Uterus (tissue), 4 donors: ENCODE results near the gene CPB1. TPM values are rescaled to one million over a fixed set of nuclear protein-coding genes. Genes with fewer than 3 reads are reported as not detected.

Experiments used
- DNase-seq, 2 donors: peaks; one replicate each; pipeline ENCODE4 v3.0.0-alpha.2; 2019 to 2020
- H3K27ac ChIP-seq, 2 donors: fragments of 200-600 bp; sonication (generic); 1 replicate in 1 of 2; 2 replicates in 1 of 2; pipeline ENCODE4 v1.5.1; 2016 to 2018
- H3K27me3 ChIP-seq, 2 donors: fragments of 200-600 bp; sonication (generic); one replicate each; pipeline ENCODE4 v1.5.1; 2018 to 2019; ENCODE audit warnings: control low read depth in 1 of 2
- H3K36me3 ChIP-seq, 2 donors: fragments of 200-600 bp; sonication (generic); one replicate each; pipeline ENCODE4 v1.5.1; 2019; ENCODE audit warnings: control low read depth in 1 of 2
- H3K4me1 ChIP-seq, 2 donors: fragments of 200-600 bp; sonication (generic); one replicate each; pipeline ENCODE4 v1.5.1; 2018 to 2019; ENCODE audit warnings: control low read depth in 1 of 2
- H3K4me3 ChIP-seq, 2 donors: fragments of 200-600 bp; sonication (generic); 1 replicate in 1 of 2; 2 replicates in 1 of 2; pipeline ENCODE4 v1.5.1; 2018 to 2019; ENCODE audit warnings: mild to moderate bottlenecking in 1 of 2
- H3K9me3 ChIP-seq, 2 donors: fragments of 200-600 bp; sonication (generic); one replicate each; pipeline ENCODE4 v1.5.1; 2019; ENCODE audit warnings: control low read depth in 1 of 2
- CTCF ChIP-seq, 4 experiments: fragments of 200-600 bp in 2 of 4; fragments of 450-650 bp in 2 of 4; sonication (generic) in 2 of 4; IDR thresholded peaks; one replicate each; pipeline ENCODE4 v1.5.1; 2016 to 2019; ENCODE audit warnings: antibody characterized with exemption in 4 of 4, mild to moderate bottlenecking in 2 of 4, moderate library complexity in 1 of 4
- POLR2A ChIP-seq, 2 donors: fragments of 450-650 bp; IDR thresholded peaks; one replicate each; pipeline ENCODE4 v1.6.1; 2016; ENCODE audit warnings: antibody characterized with exemption in 2 of 2, mild to moderate bottlenecking in 1 of 2, moderate library complexity in 1 of 2
- intact Hi-C: fragments of 100-400 bp; cut with DNase I; formaldehyde crosslinking; loops from one replicate; pipeline ENCODE4 v1.15.1; 2023; ENCODE audit warnings: low total_unique reads
- total RNA-seq, 4 donors: library from RNA; depleted of rRNA in 3 of 4; stranded (reverse); fragments of >200 nt in 3 of 4; gene quantifications; one replicate each; pipeline versions ENCODE4 v1.1.0 to v1.2.4, GENCODE V29; 2014 to 2023
- donor health status: DM: yes; HTN: yes; CAD: no.

Gene CPB1
- total RNA-seq, 4 donors from 2014 or later, result not detected

DNA sequence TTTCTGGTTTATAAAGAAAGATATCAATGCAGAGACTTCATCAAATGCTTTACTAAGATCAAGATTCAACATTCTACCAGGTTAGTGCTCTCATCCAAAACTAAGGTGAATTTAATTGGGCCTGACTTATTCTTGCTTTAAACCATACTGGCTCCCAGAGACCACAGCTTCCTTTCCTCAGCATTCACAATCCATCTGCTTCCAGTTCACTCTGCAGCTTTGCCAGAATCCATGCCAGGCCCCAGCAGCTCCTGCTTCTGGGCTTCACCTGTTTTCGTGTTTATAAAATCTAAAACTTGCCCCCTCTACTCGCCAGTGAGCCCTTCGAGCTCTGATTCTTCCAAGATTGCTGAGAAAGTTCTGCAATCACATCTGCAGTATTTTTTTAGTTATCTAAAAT lies 2.3 kb downstream of the CPB1 start:
- intact Hi-C loops, result no loop called here

GRCh38 chr3:148833223-148833622 lies 5.6 kb downstream of the CPB1 start:
- H3K36me3 ChIP-seq, result no peaks in the 10 kb centered on the region
- no peak for TF ChIP-seq CTCF (IDR thresholded peaks at IDR 0.05)
- no peak for TF ChIP-seq POLR2A (IDR thresholded peaks at IDR 0.05)
- H3K9me3 ChIP-seq, result no peaks in the 10 kb centered on the region
- no peak overlapping the region for H3K4me3 ChIP-seq
- intact Hi-C loops, result no loop called here
- no peaks in the 10 kb centered on the region for H3K27me3 ChIP-seq
- no peak overlapping the region for H3K27ac ChIP-seq
- no peak for DNase-seq
- no peaks in the 10 kb centered on the region for H3K4me1 ChIP-seq

More for the DNA sequence above, 2.3 kb downstream of the CPB1 start:
- no peak for DNase-seq
- TF ChIP-seq POLR2A (IDR thresholded peaks at IDR 0.05) (no peak), CTCF (IDR thresholded peaks at IDR 0.05) (no peak)
- Histone ChIP-seq H3K4me3 (no peak overlapping the region), H3K9me3 (no peaks in the 10 kb centered on the region), H3K27ac (no peak overlapping the region), H3K4me1 (no peaks in the 10 kb centered on the region), H3K36me3 (no peaks in the 10 kb centered on the region), H3K27me3 (no peaks in the 10 kb centered on the region)

DNA sequence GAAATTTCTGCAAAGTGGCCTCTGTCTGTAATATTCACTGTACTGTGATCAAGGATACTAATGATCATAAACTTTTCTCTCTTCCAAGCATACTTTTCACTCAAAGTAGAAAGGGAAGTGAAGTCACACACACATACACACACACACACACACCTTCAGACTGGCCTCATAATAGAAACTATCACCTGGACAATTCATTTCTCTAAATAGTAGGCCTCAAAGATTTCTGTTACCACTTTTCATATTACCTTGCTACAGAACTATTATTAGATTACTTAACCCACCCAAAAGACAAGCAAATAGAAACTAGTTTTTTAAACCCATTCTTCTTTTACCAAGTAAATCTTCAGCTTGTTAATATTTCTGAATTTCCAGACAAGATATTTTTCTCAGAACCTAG lies 12.2 kb downstream of the CPB1 start:
- no peak for TF ChIP-seq POLR2A (IDR thresholded peaks at IDR 0.05)
- no peak for TF ChIP-seq CTCF (IDR thresholded peaks at IDR 0.05)
- H3K4me3 ChIP-seq, result no peak overlapping the region
- no peaks in the 10 kb centered on the region for H3K4me1 ChIP-seq
- H3K27ac ChIP-seq, result no peak overlapping the region
- no peaks in the 10 kb centered on the region for H3K27me3 ChIP-seq
- H3K36me3 ChIP-seq, result no peaks in the 10 kb centered on the region
- intact Hi-C loops, result no loop called here
- H3K9me3 ChIP-seq, result no peaks in the 10 kb centered on the region
- DNase-seq, result no peak

- Histone ChIP-seq H3K4me3 (no peak overlapping the region), H3K36me3 (no peaks in the 10 kb centered on the region), H3K27me3 (no peaks in the 10 kb centered on the region), H3K4me1 (no peaks in the 10 kb centered on the region), H3K9me3 (no peaks in the 10 kb centered on the region), H3K27ac (no peak overlapping the region)
- DNase-seq, result no peak
- intact Hi-C loops, result no loop called here
- TF ChIP-seq CTCF (IDR thresholded peaks at IDR 0.05), result no peak
- no peak for TF ChIP-seq POLR2A (IDR thresholded peaks at IDR 0.05)
Measured at GRCh38 chr3:148840451-148840850, 12.8 kb downstream of the CPB1 start.

DNA sequence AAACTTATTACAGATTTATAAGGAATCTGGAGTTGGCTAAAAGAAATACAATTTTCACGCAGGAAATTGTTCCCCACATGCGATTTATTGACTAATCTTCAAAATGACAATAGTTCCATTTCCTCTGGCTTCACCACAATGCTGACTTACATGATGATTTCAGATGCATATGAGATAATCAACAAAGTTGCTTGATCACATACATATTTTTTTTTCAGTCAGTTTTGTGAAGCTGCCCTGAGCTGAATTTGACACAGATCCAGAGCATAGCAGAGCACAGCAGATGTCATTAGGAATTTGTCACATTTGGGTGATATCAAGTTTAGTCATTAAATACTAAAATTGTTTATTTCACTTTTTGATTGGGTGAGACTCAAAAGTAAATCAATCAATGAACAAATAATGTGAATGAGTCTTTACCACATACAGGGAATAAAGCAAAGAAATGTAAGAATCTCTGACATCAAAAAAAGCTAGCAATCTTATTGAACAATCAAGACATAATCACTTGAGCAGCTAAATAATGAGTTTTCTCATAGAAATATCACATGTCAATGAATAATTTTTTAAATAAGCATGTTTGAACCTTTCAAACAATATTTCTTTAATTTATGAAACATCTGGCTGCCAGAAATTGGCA lies 18.3 kb downstream of the CPB1 start:
- Histone ChIP-seq H3K4me1 (no peaks in the 10 kb centered on the region), H3K27me3 (no peaks in the 10 kb centered on the region), H3K36me3 (no peaks in the 10 kb centered on the region), H3K4me3 (no peak overlapping the region), H3K27ac (no peak overlapping the region), H3K9me3 (no peaks in the 10 kb centered on the region)
- TF ChIP-seq CTCF (IDR thresholded peaks at IDR 0.05), result no peak
- no peak for TF ChIP-seq POLR2A (IDR thresholded peaks at IDR 0.05)
- intact Hi-C loops, result no loop called here
- DNase-seq, result no peak
